ENCODE measurements around the gene ZNF460.

The ZNF460 gene

GRCh38 chr19:57282011-57282643 is 1.8 kb downstream of the ZNF460 start:
- DNase-seq = no peak

GRCh38 chr19:57288373-57288772 is 8.1 kb downstream of the ZNF460 start:
- DNase-seq = no peak

GRCh38 chr19:57290970-57291369 is 10.7 kb downstream of the ZNF460 start:
- DNase-seq = no peak

DNA sequence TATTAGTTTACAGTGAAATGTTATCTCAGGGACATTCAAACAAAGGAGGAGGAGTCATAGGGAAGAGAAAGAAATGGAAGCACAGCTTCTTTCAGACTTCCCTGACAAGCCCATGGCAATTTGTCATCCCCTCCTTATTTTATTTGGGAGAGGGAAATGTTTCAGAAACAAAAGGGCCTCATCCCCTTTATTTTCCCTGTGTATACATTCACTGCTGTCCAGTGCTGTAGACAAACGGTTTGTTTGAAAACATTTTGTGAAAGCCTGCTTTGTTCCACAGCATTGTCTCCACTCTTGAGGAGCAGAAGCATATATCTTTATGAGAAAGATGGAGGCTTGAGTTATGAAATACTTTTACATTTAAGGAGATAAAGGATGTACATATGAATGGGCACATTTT is 12.3 kb downstream of the ZNF460 start:
- DNase-seq = no peak

GRCh38 chr19:57293719-57294118 is 13.4 kb downstream of the ZNF460 start:
- DNase-seq = no peak

GRCh38 chr19:57302020-57302465 is 21.8 kb downstream of the ZNF460 start:
- DNase-seq = peak; percentile 16

- DNase-seq = no peak
Measured at GRCh38 chr19:57302727-57303401, 22.6 kb downstream of the ZNF460 start.

GRCh38 chr19:57305056-57305455 is 24.8 kb downstream of the ZNF460 start:
- DNase-seq = no peak

GRCh38 chr19:57308514-57308913 is 28.2 kb downstream of the ZNF460 start:
- DNase-seq = no peak

DNA sequence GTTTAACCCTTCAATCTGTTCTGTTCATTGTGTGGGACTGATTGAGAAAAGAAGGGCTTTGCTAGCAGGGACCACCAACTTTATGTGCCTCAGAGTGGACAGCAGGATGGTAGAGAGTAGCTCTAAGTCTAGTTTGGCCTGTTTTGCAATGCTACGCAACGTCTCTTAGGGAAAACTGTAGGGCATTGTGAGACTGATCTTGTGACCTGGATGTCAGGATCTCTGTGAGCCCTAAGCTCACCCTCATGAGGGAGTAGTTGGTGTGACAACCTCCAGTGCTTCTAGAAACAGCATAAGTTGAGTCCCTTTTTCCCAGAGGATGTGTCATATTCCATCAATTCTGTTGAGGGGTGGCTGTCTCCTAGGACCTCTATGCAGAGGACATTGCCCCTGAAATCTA is 30.5 kb downstream of the ZNF460 start:
- DNase-seq = no peak

- DNase-seq = peak; percentile 42
Measured at GRCh38 chr19:57314146-57314545, 33.9 kb downstream of the ZNF460 start.

GRCh38 chr19:57317503-57317902 is 37.2 kb downstream of the ZNF460 start:
- DNase-seq = no peak

- DNase-seq = no peak
Measured at GRCh38 chr19:57319869-57320179, 39.5 kb downstream of the ZNF460 start.

DNA sequence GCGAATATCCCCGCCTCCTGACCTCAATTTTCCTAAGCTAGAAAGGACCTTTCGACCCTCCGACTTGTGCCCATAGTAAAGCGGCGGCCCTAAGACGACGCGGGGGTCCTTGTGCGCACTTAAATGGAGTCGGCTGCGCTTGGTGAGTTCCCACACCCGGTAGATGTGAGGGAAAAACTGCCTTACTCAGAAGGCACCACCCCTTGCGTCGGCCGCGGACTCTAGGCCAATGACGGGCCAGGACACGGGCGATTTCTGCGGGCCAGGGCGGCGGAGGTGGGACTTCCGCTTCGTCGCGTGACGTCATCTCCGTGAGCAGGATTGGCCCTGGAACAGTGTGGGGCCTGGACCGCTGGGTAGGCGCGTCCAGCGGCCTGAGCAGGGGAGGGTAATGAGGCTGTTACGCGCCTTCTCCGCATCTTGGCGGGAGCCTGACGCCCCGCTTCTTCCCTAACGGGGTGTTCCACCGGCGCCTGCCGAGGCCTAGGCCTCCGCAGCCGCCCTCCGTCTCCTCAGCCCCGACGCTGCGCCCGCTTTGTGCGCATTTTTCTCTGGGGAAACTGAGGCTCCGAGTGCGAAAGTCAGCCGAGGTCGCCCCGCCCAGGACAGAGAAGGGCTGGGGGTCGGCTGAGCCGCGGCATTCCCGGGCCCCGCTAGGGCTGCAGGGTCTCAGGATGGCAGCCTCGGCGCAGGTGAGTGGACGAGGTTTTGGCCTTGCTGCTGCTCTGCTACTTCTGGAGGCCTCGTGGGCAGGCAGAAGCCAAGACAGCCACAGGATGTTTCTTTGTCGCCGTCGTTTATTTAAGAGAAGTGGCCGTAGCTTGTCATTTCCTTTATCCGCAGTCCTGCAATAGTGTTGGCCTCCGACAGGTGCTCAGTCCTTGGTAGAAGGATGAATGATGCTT is 40.1 kb downstream of the ZNF460 start, which contains the start of gene ZNF543:
TSS of gene ZNF543 (plus strand) at position 293 of the 905 bp plus-strand sequence. CDS start at position 675, 382 bp downstream.
- peak; percentile 78 for DNase-seq

GRCh38 chr19:57321116-57321515 is 40.8 kb downstream of the ZNF460 start:
- no peak for DNase-seq

DNA sequence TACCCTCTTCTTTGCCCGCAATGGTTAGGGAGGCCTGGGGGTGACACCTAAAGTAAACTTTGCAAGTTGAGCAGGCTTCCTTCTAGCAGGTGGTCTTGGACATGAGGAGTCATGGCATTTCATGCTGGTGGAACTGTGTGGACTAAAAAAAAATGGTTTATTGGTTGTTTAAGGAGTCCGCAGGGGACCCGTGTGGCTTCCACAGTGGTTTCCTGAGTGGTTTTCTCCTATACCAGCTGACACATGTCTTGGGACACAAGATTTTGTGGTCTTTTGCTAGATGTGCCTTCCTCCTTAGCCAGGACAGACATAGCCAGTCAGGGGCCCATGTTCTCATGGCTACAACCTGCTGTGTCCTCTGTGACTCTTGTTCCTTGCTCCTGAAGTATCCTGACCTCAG is 41.5 kb downstream of the ZNF460 start:
- no peak for DNase-seq

GRCh38 chr19:57324992-57325391 is 44.7 kb downstream of the ZNF460 start:
- no peak for DNase-seq

DNA sequence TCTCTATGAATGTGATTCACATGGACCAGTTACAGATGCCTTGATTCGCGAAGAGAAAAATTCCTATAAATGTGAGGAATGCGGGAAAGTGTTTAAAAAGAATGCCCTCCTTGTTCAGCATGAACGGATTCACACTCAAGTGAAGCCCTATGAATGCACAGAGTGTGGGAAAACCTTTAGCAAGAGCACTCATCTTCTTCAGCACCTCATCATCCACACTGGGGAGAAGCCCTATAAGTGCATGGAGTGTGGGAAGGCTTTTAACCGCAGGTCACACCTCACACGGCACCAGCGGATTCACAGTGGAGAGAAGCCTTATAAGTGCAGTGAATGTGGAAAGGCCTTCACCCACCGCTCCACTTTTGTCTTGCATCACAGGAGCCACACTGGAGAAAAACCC is 47.7 kb downstream of the ZNF460 start:
- DNase-seq = no peak

DNA sequence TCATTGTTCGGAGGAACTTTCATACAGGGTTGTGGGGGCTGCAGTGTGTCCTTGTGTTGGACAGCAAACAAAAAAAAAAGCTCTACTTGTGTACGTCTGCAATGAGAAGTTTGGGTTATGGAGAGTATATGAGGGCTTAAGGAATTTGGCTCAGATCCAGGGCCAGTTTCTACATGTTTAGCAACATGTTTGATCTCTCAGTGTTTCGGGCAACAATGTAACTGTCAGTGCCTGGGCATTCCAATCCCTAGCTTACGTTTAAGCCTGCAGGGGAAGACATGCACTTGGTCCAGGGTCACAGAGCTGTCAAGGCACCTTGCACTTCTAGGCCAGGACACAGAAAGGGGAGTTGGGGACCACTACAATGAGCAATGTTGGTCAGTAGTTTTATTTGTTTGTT is 53.9 kb downstream of the ZNF460 start:
- no peak for DNase-seq

DNA sequence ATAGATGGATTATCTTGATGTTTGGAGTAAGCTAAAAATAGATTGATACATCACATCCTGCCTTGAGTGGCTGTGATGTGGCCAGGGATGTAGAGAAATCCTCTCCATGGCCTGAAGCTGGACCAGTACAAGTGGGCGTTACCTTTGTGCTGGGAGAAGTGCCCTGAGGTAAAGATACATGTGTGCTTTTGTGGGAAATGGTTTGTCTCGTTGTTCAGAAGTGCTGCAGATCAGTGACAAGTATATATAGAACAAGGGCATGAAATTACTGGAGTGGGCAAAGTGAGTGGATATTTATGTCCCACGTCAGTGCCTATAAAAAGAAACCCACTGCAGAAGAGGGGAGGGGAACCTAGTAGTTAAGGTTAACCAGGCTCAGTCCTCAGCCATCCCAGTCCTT is 58.6 kb downstream of the ZNF460 start:
- no peak for DNase-seq

- DNase-seq = no peak
Measured at GRCh38 chr19:57342582-57342981, 62.3 kb downstream of the ZNF460 start.

All from NCI-H1436 treated with DMSO at 0.1 percent for 48 hours (cell line).